Eye (tissue), 1 donor: ENCODE data around the gene SIRPG.
"Not testable (repeated sequence)": the region's sequence is repeated elsewhere in the genome, so short reads cannot be mapped to it uniquely, and the experiment has no call there.

Experiments
- DNase-seq: peaks from one replicate; pipeline ENCODE4 v3.0.0-alpha.2; 2015

SIRPG gene

GRCh38 chr20:1671891-1672669 lies 14.5 kb upstream of the SIRPG start:
- DNase-seq = no peak

DNA sequence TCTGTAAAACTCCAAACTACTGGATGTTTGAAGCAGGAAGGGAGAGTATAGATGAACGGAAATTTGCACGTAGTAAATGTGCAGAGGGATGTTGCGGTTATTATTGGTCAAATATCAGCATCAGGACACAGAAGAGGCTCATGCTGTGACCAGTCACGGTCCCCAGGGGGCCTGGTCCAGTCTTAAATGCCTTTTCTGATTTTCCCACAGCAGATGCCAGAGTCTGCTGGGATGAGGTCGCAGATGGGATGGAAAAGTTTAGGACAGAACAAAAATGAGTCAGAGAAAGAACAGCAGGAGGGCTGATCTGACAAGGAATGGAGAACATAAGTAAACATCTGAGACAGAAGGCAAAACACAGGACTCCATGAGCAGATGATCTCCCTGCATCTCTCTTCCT lies 11.7 kb upstream of the SIRPG start:
- DNase-seq = peak; percentile 2

- DNase-seq = no peak
These were observed 10.0 kb upstream of the SIRPG start for GRCh38 chr20:1667502-1668085.

DNA sequence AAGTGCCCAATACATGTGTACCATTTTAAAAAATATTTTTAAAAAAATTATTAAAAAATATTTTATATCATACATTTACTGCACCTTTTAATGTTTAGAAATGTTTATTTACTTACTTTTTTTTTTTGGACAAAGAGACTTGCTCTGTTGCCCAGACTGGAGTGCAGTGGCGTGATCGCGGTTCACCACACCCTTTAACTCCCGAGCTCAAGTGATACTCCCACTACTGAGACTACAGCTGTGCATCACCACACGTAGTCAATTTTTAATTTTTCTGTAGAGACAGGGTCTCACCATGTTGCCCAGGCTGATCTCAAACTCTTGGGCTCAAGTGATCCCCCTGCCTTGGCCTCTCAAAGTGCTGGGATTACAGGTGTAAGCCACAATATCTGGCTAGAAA lies 9.2 kb upstream of the SIRPG start:
- no peak for DNase-seq

DNA sequence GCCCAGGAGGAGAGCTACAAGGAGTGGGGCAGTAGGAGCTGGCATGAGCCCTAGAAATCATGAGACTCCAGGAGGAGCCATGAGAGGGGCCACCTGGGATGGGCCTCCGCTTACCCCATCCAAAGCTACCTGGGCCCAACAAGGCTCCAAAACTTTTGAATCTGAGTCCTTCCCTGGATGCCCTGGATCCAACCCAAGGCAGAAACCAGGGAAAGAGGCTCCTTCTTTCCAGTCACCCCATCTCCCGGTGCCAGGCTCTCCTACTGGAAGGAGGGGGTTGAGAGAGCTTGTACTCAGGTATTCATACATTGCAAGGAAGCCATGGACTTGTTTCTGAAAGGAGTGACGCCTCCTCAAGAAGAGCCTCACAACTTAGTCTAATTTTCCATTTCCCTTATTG lies 7.8 kb upstream of the SIRPG start:
- no peak for DNase-seq

DNA sequence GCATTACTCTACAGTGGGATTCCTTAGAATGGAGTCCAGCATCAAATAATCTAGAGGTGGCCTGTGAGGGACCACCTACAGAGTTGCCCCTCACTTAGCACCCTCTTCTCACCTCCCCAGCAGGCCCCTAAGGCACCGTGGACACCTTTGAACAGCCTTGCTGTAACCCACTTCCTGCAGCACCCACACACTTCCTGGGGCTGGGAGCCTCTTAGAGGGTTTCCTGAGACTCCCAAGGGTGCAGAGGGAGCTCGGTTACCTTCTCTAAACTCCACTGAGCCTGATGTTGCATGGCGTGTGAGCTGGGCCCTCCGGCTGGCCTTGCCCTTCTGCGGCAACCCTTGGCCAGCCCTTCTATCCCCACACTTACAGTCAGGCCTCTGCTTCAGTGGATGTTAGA lies 7.3 kb upstream of the SIRPG start:
- DNase-seq = no peak

DNA sequence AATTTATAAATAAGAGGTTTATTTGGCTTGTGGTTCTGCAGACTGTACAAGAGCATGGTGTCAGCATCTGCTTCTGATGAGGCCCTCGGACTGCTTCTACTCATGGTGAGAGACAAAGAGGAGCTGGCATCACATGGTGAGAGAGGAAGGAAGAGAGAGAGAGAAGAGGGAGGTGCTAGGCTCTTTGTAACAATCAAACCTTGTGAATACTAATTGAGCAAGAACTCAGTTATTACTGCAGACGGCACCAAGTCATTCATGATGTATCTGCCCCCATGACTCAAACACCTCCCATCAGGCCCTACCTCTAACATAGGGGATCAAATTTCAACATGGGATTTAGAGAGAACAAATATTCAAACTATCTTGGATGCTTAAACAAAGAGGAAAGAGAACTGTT lies 6.3 kb upstream of the SIRPG start:
- no peak for DNase-seq

DNA sequence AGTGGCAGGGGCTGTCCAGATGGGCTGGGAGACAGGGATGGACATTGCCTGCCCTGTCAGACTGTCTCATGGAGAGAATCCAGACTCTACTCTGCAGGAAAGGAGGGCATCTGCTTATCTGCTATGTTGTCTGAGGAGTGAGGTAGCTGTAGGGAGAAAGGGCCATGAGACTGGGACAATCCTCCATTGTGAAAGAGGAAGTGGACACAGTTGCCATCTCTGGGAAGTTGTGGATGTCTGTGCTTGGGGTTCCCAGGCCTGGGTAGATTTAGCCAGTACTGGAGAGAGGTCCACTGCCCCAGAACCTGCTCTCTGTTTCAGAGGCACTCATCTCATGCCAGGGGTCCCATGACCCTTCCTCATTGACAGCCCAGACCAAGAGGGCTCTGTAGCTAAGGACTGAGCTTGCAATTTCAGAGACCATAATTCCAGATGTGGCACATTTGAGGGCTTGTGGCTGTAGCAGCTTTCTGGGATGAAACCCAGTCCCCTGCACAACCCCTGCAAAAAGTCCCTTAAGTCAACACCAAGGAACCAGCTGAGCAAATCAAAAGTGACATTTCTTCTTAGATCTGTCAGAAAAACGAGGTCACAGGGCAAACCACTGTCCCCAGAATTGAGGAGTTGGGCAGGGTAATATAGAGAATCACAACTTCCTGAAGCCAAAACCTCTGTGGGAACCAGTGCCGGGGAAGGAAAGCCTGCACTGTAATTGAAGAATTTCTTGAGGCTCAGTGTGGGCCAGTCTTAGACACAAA lies 4.1 kb upstream of the SIRPG start:
- no peak for DNase-seq

DNA sequence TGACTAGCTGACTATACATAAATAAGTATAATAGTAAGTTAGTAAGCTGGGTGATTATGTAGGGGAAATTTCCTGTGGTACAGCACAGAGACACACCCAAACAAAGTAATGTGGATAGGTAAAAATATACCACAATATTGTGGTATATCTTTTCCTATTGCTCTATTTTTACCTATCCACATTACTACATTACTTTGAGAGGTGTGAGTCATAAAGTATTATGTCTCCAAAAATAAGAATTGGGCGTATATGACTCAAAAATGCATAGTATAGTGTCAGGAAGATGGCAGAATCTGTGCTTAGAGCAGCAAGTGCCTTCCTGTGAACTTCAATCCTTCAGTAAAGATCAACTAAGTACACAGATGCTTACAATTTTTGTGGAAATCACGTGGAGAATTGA lies 2.7 kb upstream of the SIRPG start:
- no peak for DNase-seq

DNA sequence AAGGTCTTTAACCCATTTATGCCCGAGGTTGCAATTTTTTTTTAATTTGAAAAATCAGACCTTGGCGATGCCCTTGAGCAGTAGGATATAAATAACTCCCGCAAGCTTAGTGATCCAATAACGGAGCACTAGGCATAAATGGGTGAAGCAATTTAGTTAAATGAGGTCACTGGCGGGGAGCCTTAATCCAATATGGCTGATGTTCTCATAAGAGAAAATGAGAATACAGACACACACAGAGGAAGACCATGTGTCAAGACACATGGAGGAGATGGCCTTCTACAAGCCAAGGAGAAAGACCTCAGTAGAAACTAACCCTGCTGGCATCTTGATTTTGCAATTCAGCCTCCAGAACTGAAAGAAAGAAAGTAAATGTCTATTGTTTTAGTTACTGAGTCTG lies 735 bp downstream of the SIRPG start:
- DNase-seq = no peak

DNA sequence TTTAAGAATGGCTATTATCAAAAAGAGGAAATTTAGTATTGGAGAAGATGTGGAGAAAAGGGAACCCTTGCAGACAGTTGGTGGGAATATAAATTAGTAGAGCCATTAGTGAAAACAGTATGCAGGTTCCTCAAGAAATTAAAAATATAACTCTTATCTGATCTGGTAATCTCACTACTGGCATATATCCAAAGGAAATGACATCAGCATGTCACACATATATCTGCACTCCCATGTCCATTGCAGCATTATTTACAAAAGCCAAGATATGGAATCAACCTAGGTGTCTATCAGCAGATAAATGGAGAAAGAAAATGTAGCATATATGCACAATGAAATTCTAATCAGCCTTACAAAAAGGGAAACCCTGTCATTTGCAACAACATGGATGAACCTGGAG lies 2.6 kb downstream of the SIRPG start:
- no peak for DNase-seq

- DNase-seq = no peak
These were observed 4.6 kb downstream of the SIRPG start for GRCh38 chr20:1652960-1653359.

DNA sequence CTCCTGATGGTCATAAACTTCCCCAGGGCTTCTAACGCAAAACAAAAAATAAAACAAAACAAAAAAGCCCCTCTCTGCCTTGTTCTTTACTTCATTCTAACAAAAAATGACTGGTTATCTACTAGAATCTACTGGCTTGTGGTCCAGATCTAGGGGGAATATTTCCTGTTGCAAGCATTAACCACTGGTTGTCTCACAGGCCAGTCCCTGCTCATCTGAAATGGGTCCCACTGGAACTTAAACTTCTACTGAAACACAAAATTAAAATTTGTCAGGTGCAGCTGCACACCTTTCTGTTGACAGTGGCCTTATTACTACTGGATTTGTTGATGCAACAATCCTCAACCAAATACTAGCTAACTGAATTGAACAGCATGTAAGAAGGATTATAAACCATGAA lies 5.5 kb downstream of the SIRPG start:
- DNase-seq = no peak

DNA sequence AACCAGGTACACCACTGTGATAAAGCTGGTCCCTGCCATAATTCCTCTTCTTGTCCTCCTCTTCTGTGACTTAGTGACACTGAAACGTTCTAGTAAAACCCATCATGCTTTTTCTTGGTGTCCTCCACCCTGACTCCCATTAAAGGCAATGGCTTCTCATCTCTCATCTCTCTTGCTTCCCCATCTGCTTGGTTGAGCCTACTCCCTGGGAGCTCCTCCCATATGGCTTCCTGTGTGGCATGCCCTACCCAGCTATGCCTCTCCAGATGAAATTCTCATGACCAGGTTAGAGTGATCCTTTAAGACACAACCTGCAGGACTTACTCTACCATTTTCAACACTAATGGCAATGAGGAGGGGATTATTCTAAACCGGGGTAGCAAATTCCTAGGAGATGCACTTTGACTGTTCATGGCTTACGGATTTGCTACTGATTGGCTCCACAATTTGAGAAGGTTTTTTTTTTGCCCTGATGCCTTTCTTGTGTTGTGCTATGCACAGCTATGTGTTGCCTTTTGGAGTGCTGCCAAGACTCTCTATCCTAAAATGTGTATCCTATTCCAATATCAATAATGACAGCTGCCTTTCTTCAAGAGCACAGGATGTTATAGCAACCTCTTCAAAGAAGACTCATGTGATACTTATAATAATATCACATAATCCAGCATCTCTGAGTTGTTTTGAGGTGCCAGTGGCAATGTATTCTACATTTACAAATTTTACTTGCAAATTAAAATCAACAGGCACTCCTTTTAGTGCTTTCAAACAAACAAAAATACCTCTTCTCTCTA lies 6.1 kb downstream of the SIRPG start:
- no peak for DNase-seq

- no peak for DNase-seq
These were observed 9.5 kb downstream of the SIRPG start for GRCh38 chr20:1648101-1648500.

- DNase-seq = no peak
These were observed 10.6 kb downstream of the SIRPG start for GRCh38 chr20:1646975-1647431.

GRCh38 chr20:1644101-1644962 lies 13.2 kb downstream of the SIRPG start:
- DNase-seq = peak; percentile 11

DNA sequence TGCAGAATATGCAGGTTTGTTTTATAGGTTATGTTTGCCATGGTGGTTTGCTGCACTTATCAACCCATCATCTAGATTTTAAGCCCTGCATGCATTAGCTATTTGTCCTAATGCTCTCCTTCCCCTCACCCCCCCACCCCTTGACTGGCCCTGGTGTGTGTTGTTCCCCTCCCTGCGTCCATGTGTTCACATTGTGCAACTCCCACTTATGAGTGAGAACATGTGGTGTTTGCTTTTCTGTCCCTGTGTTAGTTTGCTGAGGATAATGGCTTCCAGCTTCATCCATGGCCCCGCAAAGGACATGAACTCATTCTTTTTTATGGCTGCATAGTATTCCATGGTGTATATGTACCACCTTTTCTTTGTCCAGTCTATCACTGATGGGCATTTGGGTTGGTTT lies 18.9 kb downstream of the SIRPG start:
- DNase-seq = not testable (repeated sequence)

DNA sequence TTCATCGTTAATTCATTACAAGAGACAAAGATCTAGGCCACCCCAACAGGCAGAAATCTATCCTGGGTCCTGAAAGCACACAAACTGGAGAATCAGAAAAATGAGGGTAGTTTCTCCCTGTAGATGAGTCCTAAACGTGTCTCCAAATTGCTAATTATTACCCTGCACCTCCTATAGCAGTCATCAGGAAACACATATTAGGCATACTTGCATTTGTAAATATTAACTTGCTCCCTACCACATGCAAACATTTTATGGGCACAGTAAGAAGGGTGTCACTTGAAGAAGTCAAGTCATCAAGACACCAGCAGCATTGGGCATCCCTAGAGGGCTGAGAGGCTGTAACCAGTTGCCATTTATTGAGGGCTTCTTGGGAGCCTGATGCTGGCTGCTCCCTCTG lies 19.8 kb downstream of the SIRPG start:
- no peak for DNase-seq

DNA sequence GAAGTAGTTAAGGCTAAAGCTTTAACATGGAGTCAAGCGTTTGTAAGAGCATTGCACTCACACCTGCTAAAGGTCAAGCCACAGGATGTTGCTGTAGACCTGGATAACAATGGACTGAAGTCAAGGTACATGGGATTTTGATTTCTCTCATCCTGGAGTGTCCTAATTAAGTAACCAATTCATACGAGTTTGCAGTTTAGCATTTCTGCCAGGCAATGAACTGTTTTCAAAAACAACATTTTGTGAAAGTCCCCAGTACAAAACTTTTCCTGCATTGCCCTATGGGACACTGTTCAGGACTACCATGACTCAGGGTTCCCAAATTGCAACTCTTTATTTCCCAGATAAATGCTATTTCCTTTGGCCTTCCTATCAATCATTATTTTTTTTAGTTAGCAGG lies 20.4 kb downstream of the SIRPG start:
- no peak for DNase-seq

DNA sequence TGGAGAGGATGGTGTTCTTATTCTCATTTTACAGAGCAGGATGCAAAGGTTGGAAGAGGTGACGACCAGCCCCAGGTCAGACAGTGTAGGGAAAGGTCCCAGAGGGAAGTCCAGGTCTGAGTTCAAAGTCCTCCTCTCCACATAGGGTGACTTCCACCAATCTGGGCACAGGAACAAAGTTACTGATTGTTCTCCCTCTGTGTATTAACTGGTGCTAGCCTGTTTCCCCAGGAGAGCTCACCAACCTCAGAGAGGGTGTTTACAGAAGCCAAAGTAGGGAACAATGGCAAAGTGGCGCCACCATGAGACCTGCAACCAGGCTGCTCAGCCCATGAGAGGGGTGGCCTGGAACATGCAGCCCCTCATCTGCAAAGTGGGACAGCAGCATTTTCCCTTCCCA lies 21.0 kb downstream of the SIRPG start:
- DNase-seq = no peak

GRCh38 chr20:1635291-1635979 lies 22.1 kb downstream of the SIRPG start:
- no peak for DNase-seq
